OCI-LY1 (cell line): Measurements from ENCODE around the gene NEDD4L.

Experiments used
- EZH2 ChIP-seq: fragments of 200-600 bp; sonication (generic), shearing (Covaris generic); IDR thresholded peaks from 2 replicates; pipeline ENCODE4 v1.8.0; 2017; ENCODE audit warnings: borderline replicate concordance, mixed run types, mild to moderate bottlenecking, antibody characterized with exemption, low read length, moderate library complexity, mixed read lengths
- TF ChIP-seq, protein P1 (sequence below): fragments of 200-600 bp; sonication (generic), shearing (Covaris generic); IDR thresholded peaks from 2 replicates; pipeline ENCODE4 v1.5.1; 2017; ENCODE audit warnings: mild to moderate bottlenecking, antibody characterized with exemption, low read length, moderate library complexity, mixed read lengths

DNA sequence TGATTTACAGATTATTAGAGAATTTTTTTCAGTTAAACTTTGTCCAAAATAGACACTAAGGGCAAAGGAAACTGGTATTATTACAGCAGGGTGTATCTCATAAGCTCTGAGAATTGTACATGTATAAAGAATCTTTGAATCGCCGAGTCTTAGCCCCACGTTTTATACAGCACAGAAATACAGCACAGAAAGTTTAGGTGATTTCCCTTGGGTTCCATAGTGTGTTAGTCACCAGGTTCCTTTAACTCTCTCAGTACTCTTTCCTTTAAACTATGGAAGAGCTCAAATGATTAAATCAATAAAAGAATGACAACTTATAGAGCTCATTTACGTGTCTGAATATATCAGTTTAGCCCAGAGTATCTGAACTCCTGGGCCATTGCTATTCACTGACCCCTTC is 256.8 kb downstream of the NEDD4L start:
- TF ChIP-seq, protein P1, sequence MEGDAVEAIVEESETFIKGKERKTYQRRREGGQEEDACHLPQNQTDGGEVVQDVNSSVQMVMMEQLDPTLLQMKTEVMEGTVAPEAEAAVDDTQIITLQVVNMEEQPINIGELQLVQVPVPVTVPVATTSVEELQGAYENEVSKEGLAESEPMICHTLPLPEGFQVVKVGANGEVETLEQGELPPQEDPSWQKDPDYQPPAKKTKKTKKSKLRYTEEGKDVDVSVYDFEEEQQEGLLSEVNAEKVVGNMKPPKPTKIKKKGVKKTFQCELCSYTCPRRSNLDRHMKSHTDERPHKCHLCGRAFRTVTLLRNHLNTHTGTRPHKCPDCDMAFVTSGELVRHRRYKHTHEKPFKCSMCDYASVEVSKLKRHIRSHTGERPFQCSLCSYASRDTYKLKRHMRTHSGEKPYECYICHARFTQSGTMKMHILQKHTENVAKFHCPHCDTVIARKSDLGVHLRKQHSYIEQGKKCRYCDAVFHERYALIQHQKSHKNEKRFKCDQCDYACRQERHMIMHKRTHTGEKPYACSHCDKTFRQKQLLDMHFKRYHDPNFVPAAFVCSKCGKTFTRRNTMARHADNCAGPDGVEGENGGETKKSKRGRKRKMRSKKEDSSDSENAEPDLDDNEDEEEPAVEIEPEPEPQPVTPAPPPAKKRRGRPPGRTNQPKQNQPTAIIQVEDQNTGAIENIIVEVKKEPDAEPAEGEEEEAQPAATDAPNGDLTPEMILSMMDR: no peak
- no peak for TF ChIP-seq EZH2
